ENCODE results near the gene TBCK.
"Not testable (repeated sequence)": the region's sequence is repeated elsewhere in the genome, so short reads cannot be mapped to it uniquely, and the experiment has no call there.

TBCK gene

DNA sequence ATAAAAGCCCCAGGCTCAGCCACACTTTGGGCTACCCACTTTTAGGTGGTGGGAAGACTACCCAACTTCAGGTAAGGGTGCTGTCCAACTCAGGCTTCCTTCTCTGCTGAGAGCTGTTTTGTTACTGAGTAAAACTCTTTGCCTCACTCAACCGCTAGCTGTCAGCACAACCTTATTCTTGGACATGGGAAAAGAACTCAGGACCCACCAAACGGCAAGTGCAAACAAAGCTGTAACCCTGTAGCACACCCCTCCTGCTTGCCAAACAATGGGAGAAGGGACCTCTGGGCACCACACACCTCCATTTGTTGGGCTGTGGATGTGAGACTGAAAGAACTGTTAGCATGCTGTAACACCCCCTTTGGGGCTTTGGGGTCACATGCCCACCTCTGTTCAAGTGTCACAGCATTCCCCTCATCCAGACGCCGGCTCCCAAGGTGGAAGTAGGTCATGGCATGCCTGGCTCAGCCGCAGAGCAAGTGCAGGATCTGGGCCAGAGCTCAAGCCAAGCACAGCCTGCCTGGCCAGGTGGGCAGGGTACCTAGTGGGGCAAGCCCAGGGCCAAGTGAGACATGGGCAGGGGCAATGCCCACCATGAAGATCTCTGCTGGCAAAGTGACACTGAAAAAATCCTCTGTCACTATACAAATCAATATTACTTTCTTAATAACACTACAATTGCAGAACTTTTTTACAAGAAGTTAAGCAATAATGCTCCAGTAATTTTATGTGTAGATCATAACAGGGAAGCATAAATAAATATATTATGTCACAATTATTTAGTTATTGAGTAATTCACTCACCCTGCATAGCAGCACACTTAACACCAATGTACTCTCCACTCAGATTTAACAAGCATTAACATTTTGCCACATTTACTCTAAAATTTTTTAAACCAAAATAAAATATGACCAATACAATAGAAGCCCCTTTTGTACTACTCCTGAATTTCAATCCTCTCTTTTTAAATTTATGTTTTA lies 107.2 kb downstream of the TBCK start:
- no peak for DNase-seq

DNA sequence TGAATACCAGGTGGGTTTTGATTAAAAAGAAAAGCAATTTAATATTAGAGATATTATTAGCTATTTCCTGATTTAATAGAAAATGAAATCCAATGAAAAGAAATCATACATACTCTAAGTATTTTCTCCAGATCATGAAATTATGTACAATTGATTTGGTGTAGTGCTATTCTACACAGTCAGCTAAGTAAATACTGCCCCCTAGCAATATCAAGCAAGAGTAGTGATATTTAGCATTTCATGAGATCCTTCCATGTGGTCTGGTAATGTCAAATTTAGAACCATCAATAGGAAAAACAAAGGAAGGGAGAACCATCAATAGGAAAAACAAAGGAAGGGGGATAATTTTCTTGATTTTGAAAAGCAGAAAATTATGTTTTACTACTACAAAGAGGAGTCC lies 114.6 kb downstream of the TBCK start:
- peak; percentile 6 for DNase-seq

DNA sequence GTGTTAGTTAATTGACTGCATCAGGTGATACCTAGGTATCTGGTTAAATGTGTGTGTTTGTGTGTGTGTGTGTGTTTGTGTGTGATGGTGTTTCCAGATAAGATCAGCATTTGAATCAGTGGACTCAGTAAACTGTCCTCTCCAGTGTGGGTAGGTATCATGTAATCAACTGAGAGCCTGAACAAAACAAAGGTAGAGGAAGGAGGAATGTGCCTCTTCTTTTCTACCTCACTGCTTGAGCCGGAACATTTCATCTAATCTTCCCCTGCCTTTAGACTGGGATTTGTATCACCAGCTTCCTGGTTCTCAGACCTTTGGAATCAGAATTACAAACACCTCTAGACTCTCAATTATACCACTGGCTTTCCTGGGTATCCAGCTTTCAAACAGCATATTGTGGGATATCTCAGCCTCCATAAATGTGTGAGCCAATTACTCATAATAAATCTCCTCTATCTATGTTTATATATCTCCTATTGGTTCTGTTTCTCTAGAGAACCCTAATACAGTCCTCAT lies 120.5 kb downstream of the TBCK start:
- DNase-seq, result no peak

DNA sequence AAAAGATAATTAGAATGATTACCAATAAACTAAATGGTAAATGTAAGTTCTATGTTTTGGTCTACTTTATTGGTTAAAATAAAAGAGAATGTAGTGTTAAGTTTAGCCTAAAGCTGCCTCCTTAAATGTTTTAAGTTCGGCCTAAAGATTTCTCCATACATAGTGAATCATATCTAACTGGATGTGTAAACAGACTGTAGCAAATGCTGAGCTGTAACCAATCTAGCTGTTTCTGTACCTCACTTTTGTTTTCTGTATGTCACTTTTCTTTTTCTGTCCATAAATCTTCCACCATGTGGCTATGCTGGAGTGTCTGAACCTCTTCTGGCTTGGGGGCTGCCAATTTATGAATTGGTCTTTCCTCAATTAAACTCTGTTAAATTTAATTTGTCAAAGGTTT lies 121.2 kb downstream of the TBCK start:
- no peak for DNase-seq

DNA sequence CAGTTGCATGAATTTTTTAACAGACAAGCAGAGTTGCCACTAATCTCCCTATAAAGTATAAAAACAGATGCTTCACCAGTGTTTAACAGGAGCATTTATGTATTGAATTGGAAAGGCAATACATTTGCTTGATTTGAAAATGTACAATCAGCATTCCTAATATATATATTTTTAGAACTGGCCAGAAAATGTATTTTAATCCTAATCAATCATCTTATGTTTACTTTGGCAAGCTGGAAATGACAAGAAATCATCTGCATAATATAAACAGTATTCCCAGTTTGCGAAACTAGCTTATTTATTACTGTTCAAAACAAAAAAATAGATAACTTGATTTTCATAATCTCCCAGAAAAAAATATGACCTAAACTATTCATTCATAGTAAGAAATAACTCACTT lies 123.9 kb downstream of the TBCK start:
- DNase-seq, result no peak

DNA sequence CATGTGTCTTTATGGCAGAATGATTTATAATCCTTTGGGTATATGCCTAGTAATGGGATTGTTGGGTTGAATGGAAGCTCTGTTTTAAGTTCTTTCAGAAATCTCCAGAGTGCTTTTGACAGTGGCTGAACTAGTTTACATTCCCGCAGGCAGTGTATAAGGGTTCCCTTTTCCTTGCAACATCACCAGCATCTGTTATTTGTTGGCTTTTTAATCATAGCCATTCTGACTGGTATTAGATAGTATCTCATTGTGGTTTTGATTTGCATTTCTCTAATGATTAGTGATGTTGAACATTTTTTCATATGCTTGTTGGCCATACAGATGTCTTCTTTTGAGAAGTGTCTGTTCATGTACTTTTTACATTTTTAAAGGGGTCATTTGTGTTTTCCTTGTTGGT lies 129.8 kb downstream of the TBCK start:
- DNase-seq, result no peak

DNA sequence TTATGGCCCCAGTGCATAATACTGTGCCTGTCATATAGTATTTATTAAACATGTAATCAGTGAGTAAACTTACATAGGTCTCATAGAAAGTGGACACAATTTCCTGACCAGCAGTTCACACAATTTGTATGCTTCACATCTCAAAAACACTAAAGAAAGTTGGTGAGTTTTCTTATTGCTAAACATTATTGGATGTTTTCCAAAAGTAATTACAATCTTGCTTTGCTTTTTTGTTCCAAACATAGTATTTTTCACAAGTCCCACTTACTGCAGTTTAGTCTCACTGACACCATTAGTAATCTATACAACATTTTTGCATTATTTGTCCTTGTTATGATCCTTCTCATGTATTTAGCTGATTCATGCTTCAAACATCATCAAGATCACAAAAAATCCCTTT lies 132.5 kb downstream of the TBCK start:
- no peak for DNase-seq

DNA sequence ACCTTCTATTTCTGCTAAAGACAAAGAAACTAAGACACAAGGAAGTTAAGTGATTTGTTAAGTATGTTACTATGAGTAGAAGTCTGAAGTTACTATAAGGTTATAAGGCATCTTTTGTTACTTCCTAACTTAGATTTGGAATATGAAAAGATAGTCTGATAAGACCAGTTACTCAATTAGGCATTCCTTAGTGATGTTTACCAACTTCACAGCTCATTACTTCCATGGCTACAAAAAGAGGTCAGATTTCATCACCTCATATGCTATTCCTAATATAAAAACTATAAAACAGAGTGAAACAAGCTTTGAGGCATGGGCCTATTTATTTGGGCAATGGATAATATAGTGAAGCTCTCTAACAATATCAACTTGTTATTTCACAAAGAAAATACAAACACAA lies 143.1 kb downstream of the TBCK start:
- no peak for DNase-seq

DNA sequence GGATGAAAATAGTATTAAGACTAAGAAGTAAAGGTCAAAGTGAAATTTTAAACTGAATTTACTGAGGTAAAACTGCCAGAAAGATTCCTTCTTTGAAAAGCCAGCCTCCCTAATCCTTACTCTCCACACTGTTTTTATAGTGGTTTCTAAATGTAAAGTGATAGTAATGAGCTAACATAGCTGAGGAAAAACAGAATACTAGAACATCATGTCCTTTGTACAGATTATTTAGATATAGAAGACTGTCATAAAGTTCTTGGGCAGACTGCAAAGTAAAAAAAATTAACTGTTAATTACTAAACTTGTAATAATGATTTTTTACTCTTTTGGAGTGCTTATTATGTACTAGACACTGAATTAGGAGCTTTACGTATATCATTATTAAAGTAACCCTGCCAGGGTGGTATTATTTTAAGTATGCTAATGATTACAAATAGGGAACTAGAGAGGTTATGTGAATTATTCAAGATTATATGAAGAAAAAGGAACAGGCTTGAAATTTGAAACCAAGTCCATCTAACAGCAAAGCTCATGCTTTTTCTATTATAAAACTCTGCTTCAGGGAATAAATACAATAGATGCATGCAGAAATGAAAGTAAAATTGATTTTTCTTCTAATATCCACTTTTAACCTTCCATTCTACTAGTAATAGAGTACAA lies 150.5 kb downstream of the TBCK start:
- DNase-seq, result no peak

DNA sequence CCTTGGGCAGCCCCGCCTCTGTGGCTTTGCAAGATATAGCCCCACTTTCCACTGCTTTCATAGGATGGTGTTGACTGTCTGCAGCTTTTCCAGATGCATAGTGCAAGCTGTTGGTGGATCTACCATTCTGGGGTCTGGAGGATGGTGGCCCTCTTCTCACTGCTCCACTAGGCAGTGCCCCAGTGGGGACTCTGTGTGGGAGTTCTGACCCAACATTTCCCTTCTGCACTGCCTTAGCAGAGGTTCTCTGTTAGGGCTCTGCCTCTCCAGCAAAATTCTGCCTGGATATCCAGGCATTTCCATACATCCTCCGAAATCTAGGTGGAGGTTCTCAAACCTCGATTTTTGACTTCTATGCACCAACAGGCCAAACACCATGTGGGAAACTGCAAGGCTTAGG lies 153.7 kb downstream of the TBCK start:
- no peak for DNase-seq

DNA sequence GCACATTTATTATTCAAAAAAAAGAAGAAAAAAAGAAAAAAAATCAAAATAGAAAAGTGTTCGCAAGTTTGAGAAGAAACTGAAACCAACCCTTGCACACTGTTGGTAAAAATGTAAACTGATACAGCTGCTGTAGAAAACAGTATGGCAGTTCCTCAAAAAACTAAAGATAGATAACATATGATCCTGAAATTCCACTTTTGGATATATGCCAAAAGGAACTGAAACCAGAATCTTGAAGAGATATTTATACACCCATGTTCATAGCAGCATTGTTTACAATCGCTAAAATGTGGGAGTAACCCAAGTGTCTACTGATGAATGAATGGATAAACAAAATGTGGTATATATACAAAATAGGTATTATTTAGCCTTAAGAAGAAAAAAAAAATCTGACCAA lies 155.4 kb downstream of the TBCK start:
- DNase-seq, result no peak

DNA sequence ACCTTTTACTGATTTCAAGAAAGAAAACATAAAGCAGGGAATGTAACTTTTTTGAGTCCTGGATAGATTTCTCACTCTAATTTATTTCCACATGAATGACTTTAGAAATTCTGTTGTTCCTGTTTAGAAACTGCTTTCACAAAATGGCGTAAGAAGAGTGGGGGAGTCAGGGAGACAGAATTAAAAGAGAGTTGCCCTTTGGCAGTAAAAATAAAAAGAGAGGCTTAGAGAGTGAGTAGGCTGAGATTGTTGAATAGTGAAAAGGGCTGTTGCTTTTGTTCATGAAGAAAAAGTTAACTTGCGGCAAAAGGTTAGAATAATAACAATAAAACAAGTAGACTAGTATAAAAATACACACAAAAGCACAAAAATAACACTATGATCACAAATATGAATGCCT lies 166.1 kb downstream of the TBCK start:
- DNase-seq, result no peak

DNA sequence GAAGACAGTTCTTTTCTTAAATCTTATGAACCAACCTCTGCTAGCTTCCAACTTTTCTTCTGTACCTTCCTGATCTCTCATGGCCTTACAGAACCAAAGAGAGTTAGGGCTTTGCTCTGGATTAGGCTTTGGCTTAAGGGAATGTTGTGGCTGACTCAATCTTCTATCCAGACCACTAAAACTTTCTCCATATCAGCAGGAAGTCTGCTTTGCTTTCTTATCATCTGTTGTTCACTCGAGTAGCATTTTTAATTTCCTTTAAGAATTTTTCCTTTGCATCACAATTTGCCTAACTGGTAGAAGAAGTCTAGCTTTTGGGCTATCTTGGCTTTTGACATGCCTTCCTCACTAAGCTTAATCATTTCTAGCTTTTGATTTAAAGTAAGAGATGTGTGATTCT lies 167.0 kb downstream of the TBCK start:
- DNase-seq, result peak; percentile 0

DNA sequence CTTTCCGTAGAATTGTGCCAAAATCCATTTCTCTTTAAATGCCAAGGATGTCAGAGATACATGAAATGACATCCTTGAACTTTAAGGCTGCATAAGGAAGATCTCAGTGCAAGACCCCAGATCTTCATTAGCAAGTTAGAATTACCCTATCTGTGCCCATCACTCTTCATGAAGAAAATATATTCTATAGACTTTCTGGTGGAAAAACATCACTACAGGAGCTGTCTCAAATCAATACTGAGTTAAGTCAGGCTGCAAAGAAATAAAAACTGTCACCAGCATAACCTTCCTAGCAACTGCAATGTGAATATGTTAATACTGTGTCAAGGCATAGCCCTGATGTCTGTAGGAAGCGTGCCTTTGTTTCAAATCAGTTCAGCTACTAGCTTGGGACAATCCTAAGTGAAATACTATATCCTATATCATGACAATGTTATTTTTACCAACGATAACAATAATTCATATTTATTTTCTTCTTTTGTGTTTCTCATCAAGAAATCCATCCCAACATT lies 173.3 kb downstream of the TBCK start:
- no peak for DNase-seq

DNA sequence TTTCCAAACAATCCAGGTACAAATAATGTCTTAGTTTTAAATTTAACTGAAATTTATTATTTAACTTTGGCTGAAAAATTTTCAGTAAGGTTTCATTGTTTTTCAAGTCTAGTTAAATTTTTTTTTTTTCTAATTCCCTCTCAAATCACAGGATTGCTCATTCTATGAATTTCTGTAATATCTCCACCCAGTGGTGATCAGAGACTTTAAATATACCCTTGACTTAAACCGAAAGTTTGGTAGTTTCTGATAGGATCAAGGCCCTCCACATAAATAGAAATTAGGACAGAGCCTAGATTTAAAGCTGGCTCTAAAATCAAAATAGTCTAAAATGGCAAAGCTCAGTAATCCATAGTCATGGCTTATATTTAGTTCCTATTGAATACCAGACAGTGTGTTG lies 175.4 kb downstream of the TBCK start:
- no peak for DNase-seq

DNA sequence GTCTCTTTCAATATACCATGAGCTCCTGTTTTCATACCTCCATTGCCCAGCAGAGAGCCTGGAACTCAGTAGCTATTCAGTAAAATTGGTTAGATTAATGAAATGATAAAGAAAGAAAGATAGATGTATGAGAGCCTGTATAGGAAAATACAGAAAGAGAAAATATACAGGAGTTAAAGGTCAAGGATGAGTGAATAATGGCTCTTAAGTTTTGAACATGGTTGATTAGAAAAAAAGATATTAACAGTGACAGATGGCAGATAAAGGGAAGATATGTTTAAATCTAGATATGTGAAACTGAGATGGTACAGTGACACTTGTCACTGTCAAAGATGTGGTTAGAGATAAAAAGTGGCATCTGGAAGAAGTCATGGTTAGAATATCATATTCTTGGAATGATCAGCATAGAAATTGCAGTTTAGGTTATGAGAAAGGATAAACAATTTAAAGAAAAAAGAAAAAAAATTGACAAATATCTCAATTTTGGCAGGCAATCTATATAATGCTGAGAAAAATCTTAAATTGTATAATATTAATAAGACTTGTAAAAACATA lies 179.2 kb downstream of the TBCK start:
- DNase-seq, result no peak

DNA sequence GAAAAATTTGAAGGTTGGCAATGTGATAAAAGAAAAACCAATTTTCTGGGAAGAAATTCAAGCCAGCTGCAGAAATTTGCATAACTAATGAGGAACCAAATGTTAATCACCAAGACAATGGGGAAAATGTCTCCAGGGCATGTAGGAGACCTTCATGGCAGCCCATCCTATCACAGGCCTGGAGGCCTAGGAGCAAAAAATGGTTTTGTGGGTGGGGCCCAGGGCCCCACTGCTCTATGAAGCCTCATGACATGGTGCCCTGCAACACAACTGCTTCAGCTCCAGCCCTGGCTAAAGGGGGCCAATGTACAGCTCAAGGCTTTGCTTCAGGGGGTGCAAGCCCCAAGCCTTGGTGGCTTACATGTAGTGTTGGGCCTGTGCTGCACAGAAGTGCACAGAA lies 184.0 kb downstream of the TBCK start:
- DNase-seq, result no peak

DNA sequence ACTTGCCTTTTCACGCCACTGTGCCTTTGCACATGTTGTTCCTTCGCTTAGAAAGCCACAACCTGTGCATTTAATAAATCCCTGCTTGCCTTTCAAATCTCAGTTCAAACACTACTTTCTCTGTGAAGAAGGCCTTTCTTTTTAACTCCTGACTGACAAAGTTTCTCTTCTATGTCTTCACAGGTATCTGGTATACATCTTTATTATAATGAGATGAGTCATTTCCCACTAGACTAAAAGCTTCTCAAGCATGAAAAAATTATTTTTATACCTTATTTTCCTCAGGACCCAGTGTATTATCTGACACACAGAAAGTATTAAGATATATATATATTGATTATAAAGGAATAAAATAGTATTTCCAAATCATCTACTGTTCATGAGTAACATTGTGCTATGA lies 189.9 kb downstream of the TBCK start:
- no peak for DNase-seq

DNA sequence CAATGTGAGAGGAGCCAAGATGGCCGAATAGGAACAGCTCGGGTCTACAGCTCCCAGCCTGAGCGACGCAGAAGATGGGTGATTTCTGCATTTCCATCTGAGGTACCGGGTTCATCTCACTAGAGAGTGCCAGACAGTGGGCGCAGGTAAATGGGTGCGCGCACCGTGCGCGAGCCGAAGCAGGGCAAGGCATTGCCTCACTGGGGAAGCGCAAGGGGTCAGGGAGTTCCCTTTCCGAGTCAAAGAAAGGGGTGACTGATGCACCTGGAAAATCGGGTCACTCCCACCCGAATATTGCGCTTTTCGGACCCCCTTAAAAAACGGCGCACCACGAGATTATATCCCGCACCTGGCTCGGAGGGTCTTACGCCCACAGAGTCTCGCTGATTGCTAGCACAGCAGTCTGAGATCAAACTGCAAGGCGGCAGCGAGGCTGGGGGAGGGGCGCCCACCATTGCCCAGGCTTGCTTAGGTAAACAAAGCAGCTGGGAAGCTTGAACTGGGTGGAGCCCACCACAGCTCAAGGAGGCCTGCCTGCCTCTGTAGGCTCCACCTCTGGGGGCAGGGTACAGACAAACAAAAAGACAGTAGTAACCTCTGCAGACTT lies 196.0 kb downstream of the TBCK start:
- not testable (repeated sequence) for DNase-seq

DNA sequence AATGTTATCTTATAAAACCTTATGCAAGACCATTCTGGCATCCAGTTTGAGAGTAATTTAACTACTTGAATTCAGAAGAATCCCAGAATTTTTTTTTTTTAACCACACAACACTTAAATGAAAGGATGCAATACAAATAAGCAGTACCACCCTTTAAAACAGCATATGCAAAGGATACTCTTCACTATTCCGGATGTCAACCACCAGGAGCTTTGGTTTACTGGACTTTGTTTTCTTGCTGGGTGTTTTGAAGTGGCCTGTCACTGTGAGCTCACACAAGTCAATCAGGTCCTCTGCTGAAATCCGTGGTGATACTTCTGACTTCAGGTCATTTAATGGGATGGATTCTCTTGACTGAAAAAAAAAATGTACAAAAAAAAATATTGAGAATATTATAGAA lies 200.0 kb downstream of the TBCK start:
- DNase-seq, result no peak

DNA sequence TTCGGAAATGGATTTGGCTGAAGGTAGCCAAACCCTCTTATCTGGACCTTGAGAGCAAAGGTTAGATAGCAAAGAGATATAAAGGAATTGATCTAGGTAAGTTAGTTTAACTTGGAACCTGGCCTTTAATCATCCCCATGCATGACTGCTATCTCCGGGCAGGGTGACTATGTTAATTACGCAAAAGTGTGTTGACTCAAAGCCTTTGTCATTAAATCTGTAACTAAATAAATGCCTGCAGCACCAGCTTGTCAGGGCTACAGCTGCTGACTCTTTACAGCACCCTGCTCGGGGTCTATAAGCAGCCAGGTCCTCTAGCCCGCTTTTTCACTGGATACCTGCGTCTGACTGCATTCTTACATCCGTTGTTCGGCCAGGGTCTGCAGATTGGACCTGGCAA lies 201.7 kb downstream of the TBCK start:
- DNase-seq, result no peak

DNA sequence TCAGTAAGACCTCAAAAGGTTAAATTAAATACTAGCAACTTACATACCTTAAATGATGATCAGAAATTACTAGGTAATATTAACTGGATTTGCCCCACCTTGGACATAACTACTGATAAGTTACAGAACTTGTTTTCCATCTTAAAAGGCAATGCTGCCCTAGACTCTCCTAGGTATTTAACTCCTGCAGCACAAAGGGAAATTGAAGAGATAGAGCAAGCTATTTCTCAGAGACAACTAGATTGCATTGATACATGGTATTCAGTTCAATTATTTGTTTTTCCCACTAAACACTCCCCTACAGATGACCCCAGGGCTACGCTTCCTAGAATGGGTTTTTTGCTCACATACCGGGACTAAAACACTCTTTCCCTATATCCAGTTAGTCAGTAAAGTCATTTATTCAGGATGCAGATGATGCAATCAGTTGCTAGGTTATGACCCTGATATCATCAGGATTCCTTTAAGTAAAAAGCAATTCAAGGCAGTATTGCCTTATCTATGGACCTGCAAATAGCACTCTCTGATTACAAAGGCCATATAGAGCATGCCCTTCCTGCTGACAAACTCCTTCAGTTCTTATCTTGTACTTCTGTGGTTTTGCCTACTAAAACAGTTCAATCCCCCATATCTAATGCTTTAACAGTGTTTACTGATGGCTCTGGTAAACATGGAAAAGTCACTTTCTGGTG lies 204.1 kb downstream of the TBCK start:
- DNase-seq, result not testable (repeated sequence)

DNA sequence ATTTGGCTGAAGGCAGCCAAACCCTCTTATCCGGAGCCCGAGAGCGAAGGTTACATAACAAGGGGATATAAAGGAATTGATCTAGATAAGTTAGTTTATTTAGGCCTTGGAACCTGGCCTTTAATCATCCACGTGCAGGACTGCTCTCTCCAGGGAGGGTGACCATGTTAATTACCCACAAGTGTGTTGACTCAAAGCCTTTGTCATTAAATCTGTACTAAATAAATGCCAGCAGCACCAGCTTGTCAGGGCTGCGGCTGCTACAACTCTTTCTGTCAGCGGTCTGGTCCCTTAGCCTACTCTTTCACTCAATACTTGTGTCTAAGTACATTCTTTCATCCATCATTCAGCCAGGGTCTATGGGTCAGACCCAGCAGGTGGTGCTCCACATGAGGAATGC lies 206.1 kb downstream of the TBCK start:
- DNase-seq, result no peak

All from NCI-H82 (cell line).